A549 (cell line): Measurements from ENCODE around the gene KIFC3. TPM values are rescaled to one million over a fixed set of nuclear protein-coding genes. Genes with fewer than 3 reads are reported as not detected.
A peak's percentile ranks its signal among the peaks of the same experiment; 100 is the strongest.

ENCODE experiments used
- ATAC-seq, 2 experiments: fragments of 200-7000 bp in 1 of 2; fragments of >200 bp in 1 of 2; cut with Nextera tagmentation in 1 of 2; cut with Tn5 transposase in 1 of 2; 3 replicates each; pipeline versions ENCODE4 v1.8.0 to v1.9.1; 2018 to 2020; ENCODE audit warnings: mild to moderate bottlenecking in 1 of 2, moderate library complexity in 1 of 2
- CTCF ChIA-PET: fragments of 300-600 bp; sonication (Branson Sonifier 250); formaldehyde crosslinking; extraction: SDS; loops from one replicate; lab custom pipeline; 2021; ENCODE audit warnings: antibody characterized with exemption, inconsistent platforms; lab: Yijun Ruan, JAX
- POLR2A ChIA-PET: fragments of 350-600 bp; formaldehyde crosslinking; extraction: SDS; loops from one replicate; lab custom pipeline; 2021; ENCODE audit warnings: antibody characterized with exemption, inconsistent platforms; lab: Yijun Ruan, JAX
- DNase-seq, 2 experiments: peaks; one replicate each; pipeline versions ENCODE4 v3.0.0 to v3.0.0-alpha.2; 2011 to 2016; ENCODE audit warnings: low read depth in 1 of 2, low spot score in 1 of 2
- FAIRE-seq: peaks from 2 replicates; lab custom pipeline; 2011; peaks lifted over from hg19 to GRCh38; lab: Jason Lieb, UNC
- H3K27ac ChIP-seq, 2 experiments: fragments of >200 bp; sonication (Bioruptor Twin); formaldehyde crosslinking; 3 replicates each; pipeline ENCODE4 v1.5.1; 2016 to 2017
- H3K4me1 ChIP-seq: fragments of >200 bp; sonication (Bioruptor Twin); formaldehyde crosslinking; 3 replicates; pipeline ENCODE4 v1.6.1; 2016
- H3K4me2 ChIP-seq: fragments of >200 bp; sonication (Bioruptor Twin); formaldehyde crosslinking; 3 replicates; pipeline ENCODE4 v1.6.1; 2016
- H3K4me3 ChIP-seq: fragments of >200 bp; sonication (Bioruptor Twin); formaldehyde crosslinking; 3 replicates; pipeline ENCODE4 v1.5.1; 2016
- H3K9me3 ChIP-seq: fragments of >200 bp; sonication (Bioruptor Twin); formaldehyde crosslinking; 3 replicates; pipeline ENCODE4 v1.6.1; 2016
- ATOH8 ChIP-seq: fragments of 250-450 bp; sonication (Bioruptor Pico); IDR thresholded peaks from 2 replicates; pipeline ENCODE4 v1.5.0; 2020; ENCODE audit warnings: low read depth, mild to moderate bottlenecking, moderate library complexity
- CBX8 ChIP-seq: fragments of 200-600 bp; sonication (generic); IDR thresholded peaks from 2 replicates; pipeline ENCODE4 v1.6.1; 2016
- CHD4 ChIP-seq: fragments of 200-600 bp; sonication (generic); IDR thresholded peaks from 2 replicates; pipeline ENCODE4 v1.6.1; 2016; ENCODE audit warnings: antibody characterized with exemption, mild to moderate bottlenecking, borderline replicate concordance
- ELK1 ChIP-seq: fragments of 150-350 bp; IDR thresholded peaks from 2 replicates; pipeline ENCODE4 v1.6.1; 2014; ENCODE audit warnings: low read depth, mild to moderate bottlenecking, low read length
- ESRRA ChIP-seq: fragments of 150-350 bp; IDR thresholded peaks from 2 replicates; pipeline ENCODE4 v1.6.1; 2014; ENCODE audit warnings: mild to moderate bottlenecking, low read length, borderline replicate concordance
- FOXS1 ChIP-seq: fragments of 250-450 bp; sonication (Bioruptor Pico); IDR thresholded peaks from 2 replicates; pipeline ENCODE4 v1.5.0; 2020; ENCODE audit warnings: mild to moderate bottlenecking, moderate library complexity
- GATA3 ChIP-seq: IDR thresholded peaks from 2 replicates; pipeline ENCODE4 v1.6.1; 2012; ENCODE audit warnings: borderline replicate concordance
- HEYL ChIP-seq: fragments of 250-450 bp; sonication (Bioruptor Pico); IDR thresholded peaks from 2 replicates; pipeline ENCODE4 v1.8.0; 2021; ENCODE audit warnings: mild to moderate bottlenecking, moderate library complexity
- HOXB13 ChIP-seq: fragments of 250-450 bp; sonication (Bioruptor Pico); IDR thresholded peaks from 2 replicates; pipeline ENCODE4 v1.5.0; 2020; ENCODE audit warnings: low read depth, mild to moderate bottlenecking, moderate library complexity
- JUN ChIP-seq, 2 experiments: fragments of >200 bp; sonication (Bioruptor Twin); formaldehyde crosslinking; IDR thresholded peaks; 2 replicates in 1 of 2; 3 replicates in 1 of 2; pipeline ENCODE4 v1.6.1; 2016 to 2017
- JUNB ChIP-seq: fragments of >200 bp; sonication (Bioruptor Twin); formaldehyde crosslinking; IDR thresholded peaks from 2 replicates; pipeline ENCODE4 v1.6.1; 2016
- POLR2AphosphoS2 ChIP-seq: conservative IDR thresholded peaks from 2 replicates; pipeline ENCODE4 v1.6.1; 2012; ENCODE audit warnings: low read length, improper control_type of control experiment, inconsistent platforms
- ZC3H11A ChIP-seq: fragments of 450-650 bp; IDR thresholded peaks from 2 replicates; pipeline ENCODE4 v1.6.1; 2014; ENCODE audit warnings: antibody characterized with exemption, mild to moderate bottlenecking
- ZFP36 ChIP-seq: fragments of 450-650 bp; IDR thresholded peaks from 2 replicates; pipeline ENCODE4 v1.6.1; 2014; ENCODE audit warnings: borderline replicate concordance; ENCODE audit not compliant: partially characterized antibody
- ZNF302 ChIP-seq: fragments of 250-450 bp; sonication (Bioruptor Pico); IDR thresholded peaks from 2 replicates; pipeline ENCODE4 v1.9.0; 2021; ENCODE audit warnings: inconsistent platforms, mild to moderate bottlenecking, moderate library complexity
- WGBS: methylation state at CpG from one replicate; pipeline ENCODE4 v1.1.6; 2017; ENCODE audit errors: missing lambda C conversion rate; 5-methylcytosine and 5-hydroxymethylcytosine counted together
- polyA plus RNA-seq, 4 experiments: library from polyadenylated mRNA; depleted of rRNA in 3 of 4; stranded (reverse); fragments of >200 nt; fragmentation: RNase III in 1 of 4; extraction: RNeasy Plus Mini Kit Qiagen cat#74134 plus additional on column Dnase treatment in 1 of 4; gene quantifications; 2 replicates in 3 of 4; 3 replicates in 1 of 4; pipeline ENCODE4 v1.2.3, GENCODE V29; 2011 to 2017
- TF ChIP-seq, protein P1 (sequence below): fragments of >200 bp; sonication (Bioruptor Twin); formaldehyde crosslinking; IDR thresholded peaks from 3 replicates; pipeline ENCODE4 v1.5.1; 2016
- TF ChIP-seq, protein P2 (sequence below): fragments of 200-600 bp; sonication (generic); IDR thresholded peaks from 2 replicates; pipeline ENCODE4 v1.6.1; 2016; ENCODE audit warnings: antibody characterized with exemption, mild to moderate bottlenecking, moderate library complexity
- TF ChIP-seq, protein P3 (sequence below): IDR thresholded peaks from 2 replicates; pipeline ENCODE4 v1.6.1; 2012

The KIFC3 gene
- polyA plus RNA-seq, 2 of the 4 experiments (the other 2 are of a cell fraction), result 128 to 178 TPM

DNA sequence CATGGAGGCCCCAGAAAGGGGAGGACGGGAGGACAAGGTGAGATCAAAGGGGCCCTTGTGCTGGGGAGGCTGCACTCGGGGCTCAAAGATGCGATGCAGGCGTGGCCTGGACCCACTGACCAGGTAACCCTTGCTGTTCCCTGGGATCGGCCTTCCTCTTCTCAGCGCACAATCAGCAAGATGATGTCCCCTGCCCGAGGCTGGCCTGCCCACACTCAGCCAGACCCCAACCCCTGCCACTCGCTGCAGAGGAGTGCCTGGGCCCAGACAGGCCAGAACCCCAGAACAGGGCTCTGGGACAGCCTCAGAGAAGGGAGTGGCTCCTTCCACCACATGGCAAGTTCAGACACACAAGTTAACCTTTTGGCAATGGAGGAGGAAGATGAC, 14.8 kb downstream of the KIFC3 start:
- peaks cover 70% of the 10 kb centered on the region for H3K4me1 ChIP-seq
- TF ChIP-seq CBX8 (no peak), ATOH8 (CRISPR knock-in tag) (no peak), HEYL (no peak), HOXB13 (no peak), JUN (IDR thresholded peaks at IDR 0.05) (no peak), JUNB (no peak), CHD4 (no peak), ZFP36 (no peak), GATA3 (no peak), ZC3H11A (no peak), POLR2AphosphoS2 (no peak), ESRRA (no peak), FOXS1 (CRISPR knock-in tag) (no peak), ELK1 (no peak), ZNF302 (CRISPR knock-in tag) (no peak)
- TF ChIP-seq, protein P1, sequence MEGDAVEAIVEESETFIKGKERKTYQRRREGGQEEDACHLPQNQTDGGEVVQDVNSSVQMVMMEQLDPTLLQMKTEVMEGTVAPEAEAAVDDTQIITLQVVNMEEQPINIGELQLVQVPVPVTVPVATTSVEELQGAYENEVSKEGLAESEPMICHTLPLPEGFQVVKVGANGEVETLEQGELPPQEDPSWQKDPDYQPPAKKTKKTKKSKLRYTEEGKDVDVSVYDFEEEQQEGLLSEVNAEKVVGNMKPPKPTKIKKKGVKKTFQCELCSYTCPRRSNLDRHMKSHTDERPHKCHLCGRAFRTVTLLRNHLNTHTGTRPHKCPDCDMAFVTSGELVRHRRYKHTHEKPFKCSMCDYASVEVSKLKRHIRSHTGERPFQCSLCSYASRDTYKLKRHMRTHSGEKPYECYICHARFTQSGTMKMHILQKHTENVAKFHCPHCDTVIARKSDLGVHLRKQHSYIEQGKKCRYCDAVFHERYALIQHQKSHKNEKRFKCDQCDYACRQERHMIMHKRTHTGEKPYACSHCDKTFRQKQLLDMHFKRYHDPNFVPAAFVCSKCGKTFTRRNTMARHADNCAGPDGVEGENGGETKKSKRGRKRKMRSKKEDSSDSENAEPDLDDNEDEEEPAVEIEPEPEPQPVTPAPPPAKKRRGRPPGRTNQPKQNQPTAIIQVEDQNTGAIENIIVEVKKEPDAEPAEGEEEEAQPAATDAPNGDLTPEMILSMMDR, result no peak
- TF ChIP-seq, protein P2, sequence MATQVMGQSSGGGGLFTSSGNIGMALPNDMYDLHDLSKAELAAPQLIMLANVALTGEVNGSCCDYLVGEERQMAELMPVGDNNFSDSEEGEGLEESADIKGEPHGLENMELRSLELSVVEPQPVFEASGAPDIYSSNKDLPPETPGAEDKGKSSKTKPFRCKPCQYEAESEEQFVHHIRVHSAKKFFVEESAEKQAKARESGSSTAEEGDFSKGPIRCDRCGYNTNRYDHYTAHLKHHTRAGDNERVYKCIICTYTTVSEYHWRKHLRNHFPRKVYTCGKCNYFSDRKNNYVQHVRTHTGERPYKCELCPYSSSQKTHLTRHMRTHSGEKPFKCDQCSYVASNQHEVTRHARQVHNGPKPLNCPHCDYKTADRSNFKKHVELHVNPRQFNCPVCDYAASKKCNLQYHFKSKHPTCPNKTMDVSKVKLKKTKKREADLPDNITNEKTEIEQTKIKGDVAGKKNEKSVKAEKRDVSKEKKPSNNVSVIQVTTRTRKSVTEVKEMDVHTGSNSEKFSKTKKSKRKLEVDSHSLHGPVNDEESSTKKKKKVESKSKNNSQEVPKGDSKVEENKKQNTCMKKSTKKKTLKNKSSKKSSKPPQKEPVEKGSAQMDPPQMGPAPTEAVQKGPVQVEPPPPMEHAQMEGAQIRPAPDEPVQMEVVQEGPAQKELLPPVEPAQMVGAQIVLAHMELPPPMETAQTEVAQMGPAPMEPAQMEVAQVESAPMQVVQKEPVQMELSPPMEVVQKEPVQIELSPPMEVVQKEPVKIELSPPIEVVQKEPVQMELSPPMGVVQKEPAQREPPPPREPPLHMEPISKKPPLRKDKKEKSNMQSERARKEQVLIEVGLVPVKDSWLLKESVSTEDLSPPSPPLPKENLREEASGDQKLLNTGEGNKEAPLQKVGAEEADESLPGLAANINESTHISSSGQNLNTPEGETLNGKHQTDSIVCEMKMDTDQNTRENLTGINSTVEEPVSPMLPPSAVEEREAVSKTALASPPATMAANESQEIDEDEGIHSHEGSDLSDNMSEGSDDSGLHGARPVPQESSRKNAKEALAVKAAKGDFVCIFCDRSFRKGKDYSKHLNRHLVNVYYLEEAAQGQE, result no peak
- TF ChIP-seq, protein P3, sequence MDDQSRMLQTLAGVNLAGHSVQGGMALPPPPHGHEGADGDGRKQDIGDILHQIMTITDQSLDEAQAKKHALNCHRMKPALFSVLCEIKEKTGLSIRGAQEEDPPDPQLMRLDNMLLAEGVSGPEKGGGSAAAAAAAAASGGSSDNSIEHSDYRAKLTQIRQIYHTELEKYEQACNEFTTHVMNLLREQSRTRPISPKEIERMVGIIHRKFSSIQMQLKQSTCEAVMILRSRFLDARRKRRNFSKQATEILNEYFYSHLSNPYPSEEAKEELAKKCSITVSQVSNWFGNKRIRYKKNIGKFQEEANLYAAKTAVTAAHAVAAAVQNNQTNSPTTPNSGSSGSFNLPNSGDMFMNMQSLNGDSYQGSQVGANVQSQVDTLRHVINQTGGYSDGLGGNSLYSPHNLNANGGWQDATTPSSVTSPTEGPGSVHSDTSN, result no peak
- WGBS, result 95% methylated on average over 8 of the region's 8 CpGs
- DNase-seq (no peak), FAIRE-seq (no peak), ATAC-seq (peak in 1 of 2 experiments; percentile 3; a peak in 3 of 6 replicates)
- ChIA-PET CTCF (interaction anchor here (1.0 to 3.2 kb wide), 10 partner anchors 8 to 196 kb away, joined by 3 to 17 read pairs (median 4); no protein-coding TSS in a partner anchor), POLR2A (interaction anchor here (0.7 to 2.1 kb wide), 3 partner anchors 13 to 30 kb away, joined by 3 to 6 read pairs (median 3); no protein-coding TSS in a partner anchor)
- H3K4me2 ChIP-seq, result no peak overlapping the region
- H3K4me3 ChIP-seq, result no peak overlapping the region
- H3K27ac ChIP-seq, result peak overlapping the region in 1 of 2 experiments; percentile 64; a peak in 3 of 6 replicates
- no peaks in the 10 kb centered on the region for H3K9me3 ChIP-seq
